ENCODE measurements around the gene MTMR1. TPM values are rescaled to one million over a fixed set of nuclear protein-coding genes. Genes with fewer than 3 reads are reported as not detected.

Gene MTMR1
- total and polyA plus RNA-seq, 9 of the 15 experiments (the other 6 are each of a cell fraction or from before 2014, with no cell fraction given): 0.96 to 35.4 (median 22.4) TPM

DNA sequence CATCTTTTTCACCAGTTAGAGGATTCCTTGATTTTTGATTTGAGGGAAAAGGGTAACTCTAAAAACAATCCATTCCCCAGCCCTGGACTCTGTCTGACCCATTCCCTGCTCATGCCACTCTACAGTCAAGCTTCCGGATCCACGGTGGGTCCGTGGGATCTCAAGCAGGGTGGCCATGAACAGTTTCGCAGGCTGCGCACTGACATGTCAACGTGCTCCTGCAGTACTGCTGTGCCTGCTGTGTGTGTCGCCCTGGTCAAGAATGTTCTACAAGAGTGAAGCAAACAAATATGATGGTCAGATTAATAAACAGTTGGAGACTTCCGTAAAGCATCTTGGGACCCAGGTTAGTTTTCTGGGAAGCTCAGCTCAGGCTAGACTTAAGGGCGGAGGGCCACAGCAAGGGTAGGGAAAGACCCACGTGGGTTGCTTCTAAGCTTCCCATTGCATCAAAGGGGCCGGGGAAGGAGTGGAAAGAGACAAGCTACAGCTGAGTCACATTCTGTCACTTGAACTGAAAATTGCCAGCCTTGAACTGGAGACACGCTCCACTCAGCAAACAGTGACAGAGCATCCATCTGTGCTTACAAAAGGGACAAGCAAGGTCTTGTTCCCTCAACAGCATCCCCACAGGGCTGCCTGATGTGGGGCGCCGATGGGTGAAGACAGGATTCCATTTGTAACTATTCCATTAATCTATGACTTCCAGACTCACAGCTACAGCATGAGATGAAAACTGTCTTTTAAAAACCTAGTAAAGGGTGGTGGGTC lies 81.8 kb downstream of the MTMR1 start:
- no peaks in the 10 kb centered on the region for H3K79me2 ChIP-seq (ENCODE audit: control insufficient read depth, insufficient read depth, low read length)
- no peak overlapping the region for H3K4me3 ChIP-seq
- H3K36me3 ChIP-seq (ENCODE audit: control insufficient read depth, insufficient read depth, low read length): no peaks in the 10 kb centered on the region
- H2AFZ ChIP-seq (ENCODE audit: low read depth, low read length): no peak overlapping the region
- H3K9me1 ChIP-seq (ENCODE audit: control insufficient read depth, insufficient read depth, low read length): no peaks in the 10 kb centered on the region
- no peak for FAIRE-seq
- H3K27me3 ChIP-seq (ENCODE audit: control insufficient read depth in 2 of 2, insufficient read depth in 2 of 2, low read length in 2 of 2): no peaks in the 10 kb centered on the region
- no peak overlapping the region for H3K9ac ChIP-seq (ENCODE audit: insufficient read depth in 1 of 2, low read depth in 2 of 2, low read length in 2 of 2)
- ChIA-PET CTCF (ENCODE audit: low intra/inter-chr PET ratio) (interaction anchor here (0.9 kb wide), 1 partner anchor 307 kb away, joined by 6 read pairs; no protein-coding TSS in a partner anchor), POLR2A (interaction anchor here (0.7 kb wide), 1 partner anchor 392 kb away, joined by 4 read pairs; no protein-coding TSS in a partner anchor)
- H3K9me3 ChIP-seq (replicated peaks; ENCODE audit: control insufficient read depth, insufficient read depth, low read depth, low read length): no peaks in the 10 kb centered on the region
- 67% methylated on average over 11 of the region's 14 CpGs for WGBS (ENCODE audit: insufficient coverage, low coverage, missing lambda C conversion rate)
- peaks cover 0 to 10% of the 10 kb centered on the region in 2 experiments; a peak in 1 of 5 replicates for H3K4me1 ChIP-seq (replicated peaks in 1 of 2; ENCODE audit: control insufficient read depth in 2 of 2, insufficient read depth in 2 of 2, low read length in 2 of 2)
- intact Hi-C loops (cut with micrococcal nuclease): loop anchor here (10.0 kb wide), 1 partner anchor 910 kb away; no protein-coding TSS in a partner anchor
- no peak for DNase-seq (ENCODE audit: extremely low read depth in 1 of 4, low spot score in 3 of 4)
- no peaks in the 10 kb centered on the region for H4K20me1 ChIP-seq (replicated peaks; ENCODE audit: control insufficient read depth, insufficient read depth, low read length)
- in situ Hi-C loops (cut with MboI): loop anchor here (5.0 to 25.0 kb wide), 4 partner anchors 227 to 912 kb away; partner anchors contain the start of gene PRRG3
- no peak for TF ChIP-seq PTRF (tag; IDR thresholded peaks at IDR 0.05)
- TF ChIP-seq ZKSCAN1 (IDR thresholded peaks at IDR 0.05; ENCODE audit: low read depth, low read length): no peak
- TF ChIP-seq, protein P1, sequence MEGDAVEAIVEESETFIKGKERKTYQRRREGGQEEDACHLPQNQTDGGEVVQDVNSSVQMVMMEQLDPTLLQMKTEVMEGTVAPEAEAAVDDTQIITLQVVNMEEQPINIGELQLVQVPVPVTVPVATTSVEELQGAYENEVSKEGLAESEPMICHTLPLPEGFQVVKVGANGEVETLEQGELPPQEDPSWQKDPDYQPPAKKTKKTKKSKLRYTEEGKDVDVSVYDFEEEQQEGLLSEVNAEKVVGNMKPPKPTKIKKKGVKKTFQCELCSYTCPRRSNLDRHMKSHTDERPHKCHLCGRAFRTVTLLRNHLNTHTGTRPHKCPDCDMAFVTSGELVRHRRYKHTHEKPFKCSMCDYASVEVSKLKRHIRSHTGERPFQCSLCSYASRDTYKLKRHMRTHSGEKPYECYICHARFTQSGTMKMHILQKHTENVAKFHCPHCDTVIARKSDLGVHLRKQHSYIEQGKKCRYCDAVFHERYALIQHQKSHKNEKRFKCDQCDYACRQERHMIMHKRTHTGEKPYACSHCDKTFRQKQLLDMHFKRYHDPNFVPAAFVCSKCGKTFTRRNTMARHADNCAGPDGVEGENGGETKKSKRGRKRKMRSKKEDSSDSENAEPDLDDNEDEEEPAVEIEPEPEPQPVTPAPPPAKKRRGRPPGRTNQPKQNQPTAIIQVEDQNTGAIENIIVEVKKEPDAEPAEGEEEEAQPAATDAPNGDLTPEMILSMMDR (IDR thresholded peaks at IDR 0.05 in 2 of 3, conservative IDR thresholded peaks at IDR 0.05 in 1 of 3; ENCODE audit: insufficient read depth in 2 of 3, low read depth in 1 of 3, low read length in 3 of 3): peak; percentile 6 to 26 (median 15); a peak in 2 of 6 replicates
- TF ChIP-seq BMI1 (IDR thresholded peaks at IDR 0.05; ENCODE audit: low read length): no peak
- no peak for TF ChIP-seq ZNF785 (CRISPR knock-in tag; IDR thresholded peaks at IDR 0.05)
- peak in 1 of 2 experiments; percentile 34; a peak in 2 of 4 replicates for TF ChIP-seq RAD21 (CRISPR knock-in tag; conservative IDR thresholded peaks at IDR 0.05 in 1 of 2, IDR thresholded peaks at IDR 0.05 in 1 of 2)
- H3K4me2 ChIP-seq (ENCODE audit: insufficient read depth, low read length): no peak overlapping the region
- H3K27ac ChIP-seq (ENCODE audit: extremely low read depth, low read depth, low read length): no peak overlapping the region
- BruUV-seq (replicated peaks): no TSS peak
- no peak for ATAC-seq
